Measurements from ENCODE around the gene OSBP2. TPM values are rescaled to one million over a fixed set of nuclear protein-coding genes. Genes with fewer than 3 reads are reported as not detected.

OSBP2 gene
- polyA plus RNA-seq, 2 of the 4 experiments (the other 2 are of a cell fraction) = 2.7 to 6.0 TPM

GRCh38 chr22:30934053-30934452 lies 239.4 kb downstream of the OSBP2 start:
- FAIRE-seq = no peak
- POLR2A ChIA-PET = no interaction called here
- TF ChIP-seq CBX2 (IDR thresholded peaks at IDR 0.05; ENCODE audit: borderline replicate concordance, low read depth) (no peak), MAZ (IDR thresholded peaks at IDR 0.05; ENCODE audit: borderline replicate concordance, low read depth, low read length) (no peak), SREBF2 (IDR thresholded peaks at IDR 0.05) (no peak), KDM5A (IDR thresholded peaks at IDR 0.05) (no peak), JUNB (IDR thresholded peaks at IDR 0.05) (no peak), CBX8 (IDR thresholded peaks at IDR 0.05) (no peak), EHF (CRISPR knock-in tag; IDR thresholded peaks at IDR 0.05) (no peak)

GRCh38 chr22:30940685-30941362 lies 246.2 kb downstream of the OSBP2 start:
- ChIA-PET CTCF (interaction anchor here (0.6 to 2.0 kb wide), 9 partner anchors 10 to 304 kb away, joined by 3 to 10 read pairs (median 3); no protein-coding TSS in a partner anchor), POLR2A (no interaction called here)
- H3K9me3 ChIP-seq = no peaks in the 10 kb centered on the region
- WGBS (ENCODE audit: missing lambda C conversion rate) = 88% methylated on average over 7 of the region's 7 CpGs
- ATAC-seq (no peak), FAIRE-seq (no peak), DNase-seq (ENCODE audit: low read depth in 1 of 2, low spot score in 1 of 2) (no peak)
- H3K4me2 ChIP-seq = no peak overlapping the region
- no peak overlapping the region for H3K4me3 ChIP-seq
- no peaks in the 10 kb centered on the region for H3K4me1 ChIP-seq
- TF ChIP-seq RCOR1 (IDR thresholded peaks at IDR 0.05; ENCODE audit: low read depth, low read length) (no peak), JUN (IDR thresholded peaks at IDR 0.05) (no peak), PHF8 (IDR thresholded peaks at IDR 0.05; ENCODE audit: borderline replicate concordance, low read depth) (no peak), ZSCAN20 (CRISPR knock-in tag; IDR thresholded peaks at IDR 0.05) (no peak), SMC3 (IDR thresholded peaks at IDR 0.05) (no peak), NR3C1 (IDR thresholded peaks at IDR 0.05) (no peak), USF2 (IDR thresholded peaks at IDR 0.05) (no peak), NPAS2 (CRISPR knock-in tag; IDR thresholded peaks at IDR 0.05; ENCODE audit: borderline replicate concordance) (no peak), RFX5 (IDR thresholded peaks at IDR 0.05) (no peak), ELK1 (IDR thresholded peaks at IDR 0.05; ENCODE audit: low read depth, low read length) (no peak), CBX2 (IDR thresholded peaks at IDR 0.05; ENCODE audit: borderline replicate concordance, low read depth) (no peak), SREBF2 (IDR thresholded peaks at IDR 0.05) (no peak), MAX (IDR thresholded peaks at IDR 0.05) (no peak), FOSB (CRISPR knock-in tag; IDR thresholded peaks at IDR 0.05) (no peak), ATOH8 (CRISPR knock-in tag; IDR thresholded peaks at IDR 0.05; ENCODE audit: low read depth) (no peak)
- H3K27ac ChIP-seq = no peak overlapping the region

More at GRCh38 chr22:30934053-30934452, 239.4 kb downstream of the OSBP2 start:
- WGBS (ENCODE audit: missing lambda C conversion rate) = 91% methylated on average over 8 of the region's 8 CpGs
- no peak overlapping the region for H3K4me3 ChIP-seq
- H3K4me2 ChIP-seq = no peak overlapping the region
- DNase-seq (ENCODE audit: low read depth in 1 of 2, low spot score in 1 of 2) (no peak), ATAC-seq (no peak)
- H3K4me1 ChIP-seq = no peaks in the 10 kb centered on the region
- H3K27ac ChIP-seq = no peak overlapping the region
- H3K9me3 ChIP-seq = no peaks in the 10 kb centered on the region
- CTCF ChIA-PET = interaction anchor here (0.6 to 1.3 kb wide), 4 partner anchors 10 to 170 kb away, joined by 3 to 6 read pairs (median 5); no protein-coding TSS in a partner anchor

- FAIRE-seq (no peak), ATAC-seq (no peak), DNase-seq (ENCODE audit: low read depth in 1 of 2, low spot score in 1 of 2) (no peak)
- Histone ChIP-seq H3K4me2 (no peak overlapping the region), H3K4me3 (no peak overlapping the region), H3K4me1 (no peaks in the 10 kb centered on the region), H3K9me3 (no peaks in the 10 kb centered on the region), H3K27ac (no peak overlapping the region)
- POLR2A ChIA-PET = no interaction called here
- 100% methylated on average over 10 of the region's 11 CpGs for WGBS (ENCODE audit: missing lambda C conversion rate)
- CTCF ChIA-PET = interaction anchor here (1.4 to 2.0 kb wide), 2 partner anchors 144 to 178 kb away, joined by 3 to 10 read pairs; no protein-coding TSS in a partner anchor
- TF ChIP-seq TFCP2L1 (CRISPR knock-in tag; IDR thresholded peaks at IDR 0.05) (no peak), HMGXB4 (CRISPR knock-in tag; IDR thresholded peaks at IDR 0.05; ENCODE audit: borderline replicate concordance) (no peak), E2F6 (IDR thresholded peaks at IDR 0.05; ENCODE audit: borderline replicate concordance, low read depth) (no peak), NR3C1 (IDR thresholded peaks at IDR 0.05) (no peak), NFE2L2 (conservative IDR thresholded peaks at IDR 0.05; ENCODE audit: low read length) (no peak), EHF (CRISPR knock-in tag; IDR thresholded peaks at IDR 0.05) (no peak), GATA3 (IDR thresholded peaks at IDR 0.05; ENCODE audit: borderline replicate concordance) (no peak), PBX3 (IDR thresholded peaks at IDR 0.05) (no peak), MYC (IDR thresholded peaks at IDR 0.05; ENCODE audit: borderline replicate concordance, low read length) (no peak), RCOR1 (IDR thresholded peaks at IDR 0.05; ENCODE audit: low read depth, low read length) (no peak), RNF2 (IDR thresholded peaks at IDR 0.05; ENCODE audit: borderline replicate concordance, low read depth) (no peak)
Observed at GRCh38 chr22:30941363-30941740, 246.7 kb downstream of the OSBP2 start.

Measured in A549 (cell line).